Coronary artery (tissue), 2 donors: Measurements from ENCODE around the gene SDR9C7.
"Not testable (repeated sequence)": the region's sequence is repeated elsewhere in the genome, so short reads cannot be mapped to it uniquely, and the experiment has no call there.

Experiments used
- DNase-seq: peaks from one replicate; pipeline ENCODE4 v3.0.0-alpha.2; 2017; ENCODE audit warnings: low spot score
- H3K27ac ChIP-seq, 2 donors: fragments of 200-600 bp; sonication (generic); one replicate each; pipeline ENCODE4 v1.5.1; 2016 to 2019
- H3K4me3 ChIP-seq: fragments of 200-600 bp; sonication (generic); 2 replicates; pipeline ENCODE4 v1.5.1; 2016; ENCODE audit warnings: mild to moderate bottlenecking, moderate library complexity
- CTCF ChIP-seq: fragments of 200-600 bp; sonication (generic); IDR thresholded peaks from one replicate; pipeline ENCODE4 v1.5.1; 2019; ENCODE audit warnings: antibody characterized with exemption

Gene SDR9C7

GRCh38 chr12:56922031-56922430 lies 12.2 kb downstream of the SDR9C7 start:
- no peak for DNase-seq

GRCh38 chr12:56921346-56921745 lies 12.9 kb downstream of the SDR9C7 start:
- Histone ChIP-seq H3K4me3 (no peak overlapping the region), H3K27ac (no peak overlapping the region)
- no peak for DNase-seq
- no peak for TF ChIP-seq CTCF

More at GRCh38 chr12:56922031-56922430, 12.2 kb downstream of the SDR9C7 start:
- no peak for TF ChIP-seq CTCF
- no peak overlapping the region for H3K4me3 ChIP-seq
- H3K27ac ChIP-seq: no peak overlapping the region

GRCh38 chr12:56918139-56918538 lies 16.1 kb downstream of the SDR9C7 start:
- H3K27ac ChIP-seq, H3K4me3 ChIP-seq, DNase-seq: not testable (repeated sequence)

- TF ChIP-seq CTCF: no peak
- DNase-seq: no peak
- Histone ChIP-seq H3K4me3 (no peak overlapping the region), H3K27ac (no peak overlapping the region)
These were observed 17.2 kb downstream of the SDR9C7 start for GRCh38 chr12:56916996-56917333.

GRCh38 chr12:56916296-56916995 lies 17.8 kb downstream of the SDR9C7 start:
- TF ChIP-seq CTCF: no peak
- no peak overlapping the region for H3K4me3 ChIP-seq
- H3K27ac ChIP-seq: no peak overlapping the region
- DNase-seq: no peak

- DNase-seq: no peak
- no peak for TF ChIP-seq CTCF
- Histone ChIP-seq H3K4me3 (no peak overlapping the region), H3K27ac (no peak overlapping the region)
These were observed 19.5 kb downstream of the SDR9C7 start for GRCh38 chr12:56914724-56915123.

GRCh38 chr12:56914256-56914655 lies 20.0 kb downstream of the SDR9C7 start:
- no peak for TF ChIP-seq CTCF
- H3K4me3 ChIP-seq: no peak overlapping the region
- DNase-seq: no peak
- H3K27ac ChIP-seq: no peak overlapping the region

- not testable (repeated sequence) for H3K27ac ChIP-seq, DNase-seq
These were observed 24.8 kb downstream of the SDR9C7 start for GRCh38 chr12:56909403-56909802.

More at GRCh38 chr12:56909403-56909802, 24.8 kb downstream of the SDR9C7 start:
- not testable (repeated sequence) for H3K4me3 ChIP-seq
